ENCODE data around the gene SLC25A5. TPM values are rescaled to one million over a fixed set of nuclear protein-coding genes. Genes with fewer than 3 reads are reported as not detected.
A peak's percentile ranks its signal among the peaks of the same experiment; 100 is the strongest.

Gene SLC25A5
- polyA plus RNA-seq, 1 of the 3 experiments (the other 2 are of a cell fraction) = 387 TPM

- peaks cover 7% of the 10 kb centered on the region; the same call in 1 of the 2 replicates for H3K27me3 ChIP-seq (ENCODE audit: insufficient read depth)
- peaks cover 5 to 10% of the 10 kb centered on the region in 2 experiments; a peak in 1 of 4 replicates for H3K4me1 ChIP-seq (ENCODE audit: control insufficient read depth in 1 of 2, insufficient read depth in 2 of 2, low read depth in 1 of 2, low read length in 1 of 2)
- H3F3A ChIP-seq (replicated peaks; ENCODE audit: insufficient read depth) = peaks cover 14% of the 10 kb centered on the region
- peaks cover 10% of the 10 kb centered on the region for H4K20me1 ChIP-seq (ENCODE audit: insufficient read depth)
- peaks cover 17% of the 10 kb centered on the region; the same call in 1 of the 2 replicates for H3K79me2 ChIP-seq (ENCODE audit: insufficient read depth)
- H3K9me3 ChIP-seq = no peaks in the 10 kb centered on the region
- H3K27ac ChIP-seq (ENCODE audit: low read depth in 2 of 2, low read length in 1 of 2) = peak overlapping the region in 1 of 2 experiments; percentile 12; a peak in 1 of 4 replicates
- H3K4me2 ChIP-seq = peak overlapping the region; percentile 91
- CTCF ChIA-PET = interaction anchor here (1.0 to 4.5 kb wide), 6 partner anchors 9 to 47 kb away, joined by 4 to 25 read pairs (median 7); no protein-coding TSS in a partner anchor
- no peak for DNase-seq
- 33% methylated on average over 4 of the region's 8 CpGs for WGBS (ENCODE audit: low lambda C conversion rate)
- no peak overlapping the region for H3K9ac ChIP-seq
- H2AFZ ChIP-seq (ENCODE audit: low read depth) = no peak overlapping the region
- TF ChIP-seq, protein P1, sequence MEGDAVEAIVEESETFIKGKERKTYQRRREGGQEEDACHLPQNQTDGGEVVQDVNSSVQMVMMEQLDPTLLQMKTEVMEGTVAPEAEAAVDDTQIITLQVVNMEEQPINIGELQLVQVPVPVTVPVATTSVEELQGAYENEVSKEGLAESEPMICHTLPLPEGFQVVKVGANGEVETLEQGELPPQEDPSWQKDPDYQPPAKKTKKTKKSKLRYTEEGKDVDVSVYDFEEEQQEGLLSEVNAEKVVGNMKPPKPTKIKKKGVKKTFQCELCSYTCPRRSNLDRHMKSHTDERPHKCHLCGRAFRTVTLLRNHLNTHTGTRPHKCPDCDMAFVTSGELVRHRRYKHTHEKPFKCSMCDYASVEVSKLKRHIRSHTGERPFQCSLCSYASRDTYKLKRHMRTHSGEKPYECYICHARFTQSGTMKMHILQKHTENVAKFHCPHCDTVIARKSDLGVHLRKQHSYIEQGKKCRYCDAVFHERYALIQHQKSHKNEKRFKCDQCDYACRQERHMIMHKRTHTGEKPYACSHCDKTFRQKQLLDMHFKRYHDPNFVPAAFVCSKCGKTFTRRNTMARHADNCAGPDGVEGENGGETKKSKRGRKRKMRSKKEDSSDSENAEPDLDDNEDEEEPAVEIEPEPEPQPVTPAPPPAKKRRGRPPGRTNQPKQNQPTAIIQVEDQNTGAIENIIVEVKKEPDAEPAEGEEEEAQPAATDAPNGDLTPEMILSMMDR (IDR thresholded peaks at IDR 0.05) = 0 out of 2 replicates have a peak, but pooled peaks have one; percentile 9
- no peak for TF ChIP-seq GABPA (IDR thresholded peaks at IDR 0.05; ENCODE audit: low read depth)
- POLR2A ChIA-PET = interaction anchor here (0.9 to 1.2 kb wide), 2 partner anchors 13 to 43 kb away, joined by 3 to 8 read pairs; no protein-coding TSS in a partner anchor
- H3K4me3 ChIP-seq (ENCODE audit: low read depth in 2 of 2, low read length in 1 of 2) = peak overlapping the region; percentile 72 to 88
- H3K9me2 ChIP-seq = no peaks in the 10 kb centered on the region
- peaks cover 14 to 17% of the 10 kb centered on the region in 2 experiments for H3K36me3 ChIP-seq (replicated peaks in 1 of 2; ENCODE audit: control insufficient read depth in 1 of 2, insufficient read depth in 2 of 2, low read length in 1 of 2)
Observed at GRCh38 chrX:119469313-119469635, 1.0 kb downstream of the SLC25A5 start.

DNA sequence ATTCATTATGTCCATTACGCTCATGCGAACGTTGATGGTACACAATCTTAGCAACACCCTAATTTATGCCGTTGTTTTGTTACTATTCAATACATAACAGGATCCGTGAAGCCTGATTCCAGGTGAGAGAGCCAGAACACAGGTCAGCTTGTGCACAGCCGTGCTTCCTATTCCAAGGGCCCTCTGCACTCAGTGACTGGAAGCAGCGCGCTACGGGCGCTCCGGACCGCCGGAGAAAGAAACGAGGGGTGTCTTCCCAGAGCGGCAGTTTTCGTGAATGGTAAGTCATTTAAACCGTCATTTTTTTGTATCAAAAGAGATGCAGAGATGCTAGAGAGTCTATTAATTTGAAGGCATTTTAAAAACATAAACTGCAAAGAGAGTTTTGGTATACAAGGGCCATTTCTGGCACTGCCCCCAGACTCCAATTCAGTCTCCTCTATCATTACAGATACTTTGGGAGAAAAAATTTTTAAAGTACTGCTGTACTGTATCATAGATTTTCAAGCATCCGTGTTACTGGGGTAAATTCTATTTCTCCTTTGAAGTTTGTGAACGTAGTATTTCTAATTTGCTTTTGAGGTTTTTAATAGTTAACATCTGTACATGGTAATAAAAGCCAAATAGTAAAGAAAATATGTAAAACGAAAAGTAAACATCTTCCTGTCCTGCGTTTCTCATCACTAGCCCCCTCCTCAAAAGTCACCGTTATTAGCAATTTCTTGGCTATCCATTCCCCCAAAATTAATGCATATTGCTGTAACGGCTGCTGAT is 6.6 kb downstream of the SLC25A5 start:
- no peak overlapping the region for H3K27ac ChIP-seq (ENCODE audit: low read depth in 2 of 2, low read length in 1 of 2)
- peaks cover under 1 to 1% of the 10 kb centered on the region in 2 experiments; a peak in 1 of 4 replicates for H3K4me1 ChIP-seq (ENCODE audit: control insufficient read depth in 1 of 2, insufficient read depth in 2 of 2, low read depth in 1 of 2, low read length in 1 of 2)
- no peak for TF ChIP-seq ELF1 (IDR thresholded peaks at IDR 0.05)
- TF ChIP-seq FOSL2 (IDR thresholded peaks at IDR 0.05; ENCODE audit: borderline replicate concordance, low read depth) = no peak
- TF ChIP-seq RCOR1 (IDR thresholded peaks at IDR 0.05; ENCODE audit: low read length) = no peak
- no peaks in the 10 kb centered on the region for H3K9me3 ChIP-seq
- H3K9ac ChIP-seq = no peak overlapping the region
- peaks cover 13 to 17% of the 10 kb centered on the region in 2 experiments for H3K36me3 ChIP-seq (replicated peaks in 1 of 2; ENCODE audit: control insufficient read depth in 1 of 2, insufficient read depth in 2 of 2, low read length in 1 of 2)
- ChIA-PET POLR2A (no interaction called here), CTCF (interaction anchor here (2.3 kb wide), 1 partner anchor 14 kb away, joined by 7 read pairs; no protein-coding TSS in a partner anchor)
- peaks cover 4% of the 10 kb centered on the region; the same call in 1 of the 2 replicates for H4K20me1 ChIP-seq (ENCODE audit: insufficient read depth)
- no peak overlapping the region for H3K4me2 ChIP-seq
- peaks cover 15% of the 10 kb centered on the region for H3K27me3 ChIP-seq (ENCODE audit: insufficient read depth)
- H2AFZ ChIP-seq (ENCODE audit: low read depth) = no peak overlapping the region
- H3K4me3 ChIP-seq (ENCODE audit: low read depth in 2 of 2, low read length in 1 of 2) = no peak overlapping the region
- H3K9me2 ChIP-seq = no peaks in the 10 kb centered on the region
- WGBS (ENCODE audit: low lambda C conversion rate) = 60% methylated on average over 23 of the region's 23 CpGs
- no peak for DNase-seq
- H3K79me2 ChIP-seq (ENCODE audit: insufficient read depth) = peaks cover 4% of the 10 kb centered on the region; the same call in 1 of the 2 replicates
- H3F3A ChIP-seq (replicated peaks; ENCODE audit: insufficient read depth) = peaks cover 14% of the 10 kb centered on the region

GRCh38 chrX:119475389-119476101 is 7.3 kb downstream of the SLC25A5 start:
- Histone ChIP-seq H3K9ac (no peak overlapping the region), H3K27ac (ENCODE audit: low read depth in 2 of 2, low read length in 1 of 2) (no peak overlapping the region), H3K4me1 (ENCODE audit: control insufficient read depth in 1 of 2, insufficient read depth in 2 of 2, low read depth in 1 of 2, low read length in 1 of 2) (no peaks in the 10 kb centered on the region), H3K9me2 (no peaks in the 10 kb centered on the region), H3K9me3 (no peaks in the 10 kb centered on the region), H3K36me3 (replicated peaks in 1 of 2; ENCODE audit: control insufficient read depth in 1 of 2, insufficient read depth in 2 of 2, low read length in 1 of 2) (peaks cover 6 to 9% of the 10 kb centered on the region in 2 experiments), H3K4me2 (no peak overlapping the region), H2AFZ (ENCODE audit: low read depth) (no peak overlapping the region), H3K4me3 (ENCODE audit: low read depth in 2 of 2, low read length in 1 of 2) (no peak overlapping the region), H3K27me3 (ENCODE audit: insufficient read depth) (peaks cover 18% of the 10 kb centered on the region), H3F3A (replicated peaks; ENCODE audit: insufficient read depth) (peaks cover 14% of the 10 kb centered on the region), H3K79me2 (ENCODE audit: insufficient read depth) (no peaks in the 10 kb centered on the region), H4K20me1 (ENCODE audit: insufficient read depth) (no peaks in the 10 kb centered on the region)
- POLR2A ChIA-PET = no interaction called here
- DNase-seq = no peak
- CTCF ChIA-PET = interaction anchor here (2.3 kb wide), 1 partner anchor 13 kb away, joined by 7 read pairs; no protein-coding TSS in a partner anchor
- 35% methylated on average over 11 of the region's 11 CpGs for WGBS (ENCODE audit: low lambda C conversion rate)
- TF ChIP-seq, protein P1 (IDR thresholded peaks at IDR 0.05) = no peak
- TF ChIP-seq FOXJ3 (CRISPR knock-in tag; IDR thresholded peaks at IDR 0.05) = no peak
- TF ChIP-seq, protein P2, sequence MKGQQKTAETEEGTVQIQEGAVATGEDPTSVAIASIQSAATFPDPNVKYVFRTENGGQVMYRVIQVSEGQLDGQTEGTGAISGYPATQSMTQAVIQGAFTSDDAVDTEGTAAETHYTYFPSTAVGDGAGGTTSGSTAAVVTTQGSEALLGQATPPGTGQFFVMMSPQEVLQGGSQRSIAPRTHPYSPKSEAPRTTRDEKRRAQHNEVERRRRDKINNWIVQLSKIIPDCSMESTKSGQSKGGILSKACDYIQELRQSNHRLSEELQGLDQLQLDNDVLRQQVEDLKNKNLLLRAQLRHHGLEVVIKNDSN (IDR thresholded peaks at IDR 0.05; ENCODE audit: borderline replicate concordance, low read depth) = no peak
- TF ChIP-seq EZH2phosphoT487 (IDR thresholded peaks at IDR 0.05; ENCODE audit: borderline replicate concordance, low read depth) = no peak

Measured in SK-N-SH (cell line).